ENCODE results near the gene MLXIPL. TPM values are rescaled to one million over a fixed set of nuclear protein-coding genes. Genes with fewer than 3 reads are reported as not detected.
"Not testable (repeated sequence)": the region's sequence is repeated elsewhere in the genome, so short reads cannot be mapped to it uniquely, and the experiment has no call there.

The MLXIPL gene
- total RNA-seq, 3 donors from 2014 or later (not counting 1 experiment from before 2014, with no cell fraction given) = not detected

DNA sequence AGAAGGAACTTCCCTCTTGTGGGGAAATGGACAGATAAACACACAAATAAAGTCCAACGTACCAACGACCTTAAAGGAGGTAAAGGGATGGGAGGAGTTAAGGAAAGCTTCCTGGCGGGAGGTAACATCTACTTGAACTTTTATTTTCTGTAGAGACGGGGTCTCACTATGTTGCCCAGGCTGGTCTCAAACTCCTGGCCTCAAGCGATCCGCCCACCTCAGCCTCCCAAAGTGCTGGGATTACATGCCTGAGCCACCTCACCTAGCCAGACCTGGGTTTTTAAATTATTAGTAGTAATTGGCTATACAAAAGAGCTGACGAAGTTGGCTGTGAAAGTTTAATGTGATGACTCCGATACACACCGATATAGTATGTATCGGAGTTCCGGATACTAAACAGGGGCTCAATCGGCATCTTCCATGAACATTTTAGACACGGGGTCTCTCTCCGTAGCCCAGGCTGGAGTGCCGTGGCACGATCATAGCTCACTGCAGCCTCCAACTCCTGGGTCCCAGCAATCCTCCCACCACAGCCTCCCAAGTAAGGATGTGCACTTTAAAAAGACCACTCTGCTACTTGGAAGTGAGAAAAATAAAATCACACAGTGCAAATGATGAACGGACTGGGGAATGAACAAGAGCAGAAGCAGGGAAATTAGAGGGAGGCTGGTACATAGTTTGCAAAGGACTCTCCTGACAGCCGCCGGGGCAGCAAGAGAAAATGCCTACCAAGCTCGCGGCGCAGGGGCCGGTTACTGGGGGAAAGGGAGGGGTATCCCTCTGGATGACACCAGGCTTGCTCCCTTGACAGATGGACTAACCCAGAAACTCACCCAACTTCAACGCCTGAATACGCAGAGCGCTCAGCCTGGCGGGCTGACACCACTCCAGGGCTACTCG, 67.9 kb downstream of the MLXIPL start:
- H3K4me1 ChIP-seq (ENCODE audit: control insufficient read depth, insufficient read depth, low read length) = peaks cover 26% of the 10 kb centered on the region
- Mint-ChIP-seq H3K27me3 (ENCODE audit: low read depth in 2 of 2) (no peaks in the 10 kb centered on the region), H3K4me3 (peak overlapping the region; percentile 93), H3K9me3 (no peaks in the 10 kb centered on the region), H3K36me3 (no peaks in the 10 kb centered on the region), H3K27ac (peak overlapping the region; percentile 94 to 96), H3K4me1 (peaks cover 35 to 44% of the 10 kb centered on the region in 2 donors)
- DNase-seq (no peak), ATAC-seq (no peak)
- H3K27me3 ChIP-seq (ENCODE audit: control insufficient read depth, insufficient read depth, low read length) = no peaks in the 10 kb centered on the region
- H3K27ac ChIP-seq (ENCODE audit: low read length) = peak overlapping the region; percentile 63
- WGBS (ENCODE audit: insufficient coverage) = 31% methylated on average over 26 of the region's 28 CpGs
- intact Hi-C loops (cut with micrococcal nuclease) = loop anchor here (1.0 kb wide), 2 partner anchors 22 to 34 kb away; partner anchors contain the start of genes BAZ1B and TBL2
- peaks cover 6% of the 10 kb centered on the region for H3K36me3 ChIP-seq (ENCODE audit: control insufficient read depth, insufficient read depth, low read length)
- H3K9me3 ChIP-seq (ENCODE audit: control insufficient read depth, insufficient read depth, low read length) = no peaks in the 10 kb centered on the region
- TF ChIP-seq, protein P1, sequence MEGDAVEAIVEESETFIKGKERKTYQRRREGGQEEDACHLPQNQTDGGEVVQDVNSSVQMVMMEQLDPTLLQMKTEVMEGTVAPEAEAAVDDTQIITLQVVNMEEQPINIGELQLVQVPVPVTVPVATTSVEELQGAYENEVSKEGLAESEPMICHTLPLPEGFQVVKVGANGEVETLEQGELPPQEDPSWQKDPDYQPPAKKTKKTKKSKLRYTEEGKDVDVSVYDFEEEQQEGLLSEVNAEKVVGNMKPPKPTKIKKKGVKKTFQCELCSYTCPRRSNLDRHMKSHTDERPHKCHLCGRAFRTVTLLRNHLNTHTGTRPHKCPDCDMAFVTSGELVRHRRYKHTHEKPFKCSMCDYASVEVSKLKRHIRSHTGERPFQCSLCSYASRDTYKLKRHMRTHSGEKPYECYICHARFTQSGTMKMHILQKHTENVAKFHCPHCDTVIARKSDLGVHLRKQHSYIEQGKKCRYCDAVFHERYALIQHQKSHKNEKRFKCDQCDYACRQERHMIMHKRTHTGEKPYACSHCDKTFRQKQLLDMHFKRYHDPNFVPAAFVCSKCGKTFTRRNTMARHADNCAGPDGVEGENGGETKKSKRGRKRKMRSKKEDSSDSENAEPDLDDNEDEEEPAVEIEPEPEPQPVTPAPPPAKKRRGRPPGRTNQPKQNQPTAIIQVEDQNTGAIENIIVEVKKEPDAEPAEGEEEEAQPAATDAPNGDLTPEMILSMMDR (IDR thresholded peaks at IDR 0.05) = no peak
- peak overlapping the region; percentile 68 for H3K4me3 ChIP-seq (ENCODE audit: low read length)

GRCh38 chr7:73555411-73555982, 68.8 kb downstream of the MLXIPL start:
- DNase-seq (no peak), ATAC-seq (no peak)
- peaks cover 12% of the 10 kb centered on the region for H3K36me3 ChIP-seq (ENCODE audit: control insufficient read depth, insufficient read depth, low read length)
- Mint-ChIP-seq H3K27me3 (ENCODE audit: low read depth in 2 of 2) (no peaks in the 10 kb centered on the region), H3K4me3 (peak overlapping the region; percentile 93), H3K36me3 (no peaks in the 10 kb centered on the region), H3K9me3 (no peaks in the 10 kb centered on the region), H3K27ac (peak overlapping the region; percentile 94 to 96), H3K4me1 (peaks cover 35 to 44% of the 10 kb centered on the region in 2 donors)
- peaks cover 26% of the 10 kb centered on the region for H3K4me1 ChIP-seq (ENCODE audit: control insufficient read depth, insufficient read depth, low read length)
- TF ChIP-seq, protein P1 (IDR thresholded peaks at IDR 0.05) = no peak
- no peaks in the 10 kb centered on the region for H3K27me3 ChIP-seq (ENCODE audit: control insufficient read depth, insufficient read depth, low read length)
- intact Hi-C loops (cut with micrococcal nuclease) = no loop called here
- H3K27ac ChIP-seq (ENCODE audit: low read length) = no peak overlapping the region
- no peaks in the 10 kb centered on the region for H3K9me3 ChIP-seq (ENCODE audit: control insufficient read depth, insufficient read depth, low read length)
- WGBS (ENCODE audit: insufficient coverage) = 96% methylated on average over 6 of the region's 6 CpGs
- H3K4me3 ChIP-seq (ENCODE audit: low read length) = no peak overlapping the region

- not testable (repeated sequence) for H3K27ac Mint-ChIP-seq
- H3K4me1 Mint-ChIP-seq = peaks cover 37 to 51% of the 10 kb centered on the region in 2 donors
These were observed 74.2 kb downstream of the MLXIPL start for GRCh38 chr7:73550093-73550492.

GRCh38 chr7:73549176-73549575, 75.1 kb downstream of the MLXIPL start:
- Histone ChIP-seq H3K27ac (ENCODE audit: low read length) (no peak overlapping the region), H3K4me3 (ENCODE audit: low read length) (no peak overlapping the region), H3K27me3 (ENCODE audit: control insufficient read depth, insufficient read depth, low read length) (no peaks in the 10 kb centered on the region), H3K36me3 (ENCODE audit: control insufficient read depth, insufficient read depth, low read length) (peaks cover 33% of the 10 kb centered on the region), H3K4me1 (ENCODE audit: control insufficient read depth, insufficient read depth, low read length) (peaks cover 3% of the 10 kb centered on the region), H3K9me3 (ENCODE audit: control insufficient read depth, insufficient read depth, low read length) (no peaks in the 10 kb centered on the region)
- Mint-ChIP-seq H3K36me3 (no peaks in the 10 kb centered on the region), H3K27ac (peak overlapping the region in 1 of 2 donors; percentile 3), H3K9me3 (no peaks in the 10 kb centered on the region), H3K4me1 (peaks cover 28 to 42% of the 10 kb centered on the region in 2 donors), H3K4me3 (no peak overlapping the region), H3K27me3 (ENCODE audit: low read depth in 2 of 2) (no peaks in the 10 kb centered on the region)
- TF ChIP-seq, protein P1 (IDR thresholded peaks at IDR 0.05) = no peak
- ATAC-seq (no peak), DNase-seq (no peak)
- 100% methylated on average over 1 of the region's 4 CpGs for WGBS (ENCODE audit: insufficient coverage)
- intact Hi-C loops (cut with micrococcal nuclease) = no loop called here

More at GRCh38 chr7:73550093-73550492, 74.2 kb downstream of the MLXIPL start:
- H3K4me3 ChIP-seq (ENCODE audit: low read length); H3K27me3 Mint-ChIP-seq (ENCODE audit: low read depth in 2 of 2); H3K4me3 Mint-ChIP-seq; H3K36me3 Mint-ChIP-seq; H3K27me3 ChIP-seq (ENCODE audit: control insufficient read depth, insufficient read depth, low read length); DNase-seq; H3K9me3 Mint-ChIP-seq; H3K27ac ChIP-seq (ENCODE audit: low read length); H3K9me3 ChIP-seq (ENCODE audit: control insufficient read depth, insufficient read depth, low read length); H3K4me1 ChIP-seq (ENCODE audit: control insufficient read depth, insufficient read depth, low read length); ATAC-seq; intact Hi-C loops (cut with micrococcal nuclease): not testable (repeated sequence)
- peaks cover 33% of the 10 kb centered on the region for H3K36me3 ChIP-seq (ENCODE audit: control insufficient read depth, insufficient read depth, low read length)
- 94% methylated on average over 5 of the region's 5 CpGs for WGBS (ENCODE audit: insufficient coverage)

Data from natural killer cell (primary cell).